Colonic mucosa (tissue), 4 donors: Measurements from ENCODE around the gene ORM2. TPM values are rescaled to one million over a fixed set of nuclear protein-coding genes. Genes with fewer than 3 reads are reported as not detected.

Experiments used
- DNase-seq: peaks from one replicate; pipeline ENCODE4 v3.0.0-alpha.2; 2020
- H3K27ac ChIP-seq: fragments of 200-600 bp; one replicate; pipeline ENCODE4 v1.8.0; 2021
- H3K27me3 ChIP-seq: fragments of 200-600 bp; one replicate; pipeline ENCODE4 v1.8.0; 2021
- H3K36me3 ChIP-seq: fragments of 200-600 bp; one replicate; pipeline ENCODE4 v1.8.0; 2021
- H3K4me1 ChIP-seq: fragments of 200-600 bp; one replicate; pipeline ENCODE4 v1.8.0; 2021; ENCODE audit warnings: mild to moderate bottlenecking
- H3K4me3 ChIP-seq: fragments of 200-600 bp; one replicate; pipeline ENCODE4 v1.8.0; 2021
- H3K9ac ChIP-seq, 2 donors: one replicate each; pipeline ENCODE4 v1.7.0; 2013; ENCODE audit warnings: control low read depth in 2 of 2, low read depth in 2 of 2, low read length in 2 of 2
- H3K9me3 ChIP-seq: fragments of 200-600 bp; one replicate; pipeline ENCODE4 v1.8.0; 2021
- intact Hi-C: fragments of 100-400 bp; cut with DNase I; formaldehyde crosslinking; loops from one replicate; pipeline ENCODE4 v1.14.1; 2022
- total RNA-seq, 2 donors: library from RNA; stranded (reverse); fragmentation: NEBNext Ultra II Directional in 1 of 2; extraction: Animal tissue kit (Norgen Biotek cat#: 25700) in 1 of 2; gene quantifications; one replicate each; pipeline ENCODE4 v1.2.1, GENCODE V29; 2021
- TF ChIP-seq, protein P1 (sequence below): fragments of 200-600 bp; IDR thresholded peaks from one replicate; pipeline ENCODE4 v1.8.0; 2022; ENCODE audit warnings: antibody characterized with exemption, mild to moderate bottlenecking
- donor health status: healthy.
- donor health status: DM: no; HTN: no; CAD: no.
- donor health status: DM: no; HTN: no; CAD: no.

The ORM2 gene
- total RNA-seq, 2 donors from 2014 or later = 2.4 TPM; not detected in 1

DNA sequence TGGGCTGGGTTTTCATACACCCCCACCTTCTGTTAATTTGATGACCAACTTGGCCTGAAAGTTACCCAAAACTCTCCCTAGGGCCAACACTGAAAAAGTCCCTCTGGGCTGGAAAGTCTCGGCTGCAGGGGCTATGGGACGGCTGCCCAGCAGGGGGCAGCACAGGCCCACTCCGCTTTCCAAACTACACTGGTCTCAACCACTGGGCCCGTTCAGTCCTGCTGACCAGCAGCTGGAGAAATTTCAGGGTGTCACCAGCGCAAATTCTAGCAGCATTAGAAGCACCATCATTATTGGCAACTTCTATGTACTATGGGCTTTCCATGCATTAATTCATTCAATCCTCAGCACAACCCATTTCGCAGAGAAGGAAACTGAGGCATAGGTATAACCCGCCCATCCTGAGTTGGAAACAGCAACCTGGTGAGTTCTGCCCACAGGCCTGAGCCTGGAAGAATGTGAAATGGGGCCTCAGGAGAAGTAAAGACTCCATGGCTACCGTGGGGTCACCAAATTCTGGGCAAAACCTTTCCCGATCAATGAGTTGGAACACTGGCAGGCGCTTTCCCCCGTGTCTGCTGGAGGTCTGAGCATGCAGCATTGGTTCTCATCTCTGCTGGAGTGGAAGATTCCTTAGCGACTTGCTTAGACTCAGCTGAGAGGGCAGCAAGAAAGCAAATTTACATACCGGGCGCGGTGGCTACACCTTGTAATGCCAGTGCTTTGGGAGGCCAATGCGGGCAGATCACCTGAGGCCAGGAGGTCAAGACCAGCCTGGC is 9.7 kb downstream of the ORM2 start:
- Histone ChIP-seq H3K27me3 (no peaks in the 10 kb centered on the region), H3K9ac (no peak overlapping the region), H3K27ac (no peak overlapping the region), H3K36me3 (peaks cover 21% of the 10 kb centered on the region), H3K4me1 (no peaks in the 10 kb centered on the region), H3K4me3 (no peak overlapping the region), H3K9me3 (no peaks in the 10 kb centered on the region)
- TF ChIP-seq, protein P1, sequence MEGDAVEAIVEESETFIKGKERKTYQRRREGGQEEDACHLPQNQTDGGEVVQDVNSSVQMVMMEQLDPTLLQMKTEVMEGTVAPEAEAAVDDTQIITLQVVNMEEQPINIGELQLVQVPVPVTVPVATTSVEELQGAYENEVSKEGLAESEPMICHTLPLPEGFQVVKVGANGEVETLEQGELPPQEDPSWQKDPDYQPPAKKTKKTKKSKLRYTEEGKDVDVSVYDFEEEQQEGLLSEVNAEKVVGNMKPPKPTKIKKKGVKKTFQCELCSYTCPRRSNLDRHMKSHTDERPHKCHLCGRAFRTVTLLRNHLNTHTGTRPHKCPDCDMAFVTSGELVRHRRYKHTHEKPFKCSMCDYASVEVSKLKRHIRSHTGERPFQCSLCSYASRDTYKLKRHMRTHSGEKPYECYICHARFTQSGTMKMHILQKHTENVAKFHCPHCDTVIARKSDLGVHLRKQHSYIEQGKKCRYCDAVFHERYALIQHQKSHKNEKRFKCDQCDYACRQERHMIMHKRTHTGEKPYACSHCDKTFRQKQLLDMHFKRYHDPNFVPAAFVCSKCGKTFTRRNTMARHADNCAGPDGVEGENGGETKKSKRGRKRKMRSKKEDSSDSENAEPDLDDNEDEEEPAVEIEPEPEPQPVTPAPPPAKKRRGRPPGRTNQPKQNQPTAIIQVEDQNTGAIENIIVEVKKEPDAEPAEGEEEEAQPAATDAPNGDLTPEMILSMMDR = peak; percentile 77
- intact Hi-C loops = no loop called here
- DNase-seq = peak; percentile 44

DNA sequence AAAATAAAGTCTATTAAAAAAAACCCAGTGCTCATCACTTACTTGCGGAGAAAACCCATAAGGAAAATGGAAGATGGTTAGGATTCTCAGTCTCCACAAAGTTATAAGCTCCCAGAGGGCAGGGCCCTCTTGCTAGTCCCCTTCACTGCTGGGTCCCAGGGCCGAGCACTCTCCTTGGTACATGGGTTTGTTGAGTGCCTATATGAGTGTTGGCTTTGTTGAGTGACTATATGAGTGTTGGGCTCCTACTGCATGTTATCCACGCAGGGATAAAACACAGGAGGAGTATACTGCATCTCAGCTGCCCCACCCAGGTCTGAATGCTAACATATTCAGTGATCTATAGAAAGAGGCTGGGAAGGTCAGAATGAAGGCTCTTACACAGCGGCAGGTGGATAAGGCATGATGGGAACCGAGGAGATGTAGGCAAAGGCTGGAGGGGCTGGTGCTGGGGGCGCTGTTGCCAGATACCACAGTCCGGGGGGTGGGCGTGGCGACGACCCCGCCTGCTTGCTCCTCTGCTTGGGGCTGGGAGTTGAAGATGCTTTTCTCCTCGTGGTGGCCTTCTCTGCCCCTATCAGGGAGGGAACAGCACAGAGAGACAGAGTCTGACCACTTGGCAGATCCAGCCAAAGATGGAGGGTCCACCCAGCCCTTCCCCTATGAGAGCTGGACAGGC is 11.6 kb downstream of the ORM2 start:
- no peaks in the 10 kb centered on the region for H3K27me3 ChIP-seq
- no peak overlapping the region for H3K9ac ChIP-seq
- intact Hi-C loops = no loop called here
- H3K36me3 ChIP-seq = peaks cover 24% of the 10 kb centered on the region
- H3K27ac ChIP-seq = no peak overlapping the region
- H3K4me1 ChIP-seq = no peaks in the 10 kb centered on the region
- no peak overlapping the region for H3K4me3 ChIP-seq
- DNase-seq = no peak
- H3K9me3 ChIP-seq = no peaks in the 10 kb centered on the region
- TF ChIP-seq, protein P1 = no peak

DNA sequence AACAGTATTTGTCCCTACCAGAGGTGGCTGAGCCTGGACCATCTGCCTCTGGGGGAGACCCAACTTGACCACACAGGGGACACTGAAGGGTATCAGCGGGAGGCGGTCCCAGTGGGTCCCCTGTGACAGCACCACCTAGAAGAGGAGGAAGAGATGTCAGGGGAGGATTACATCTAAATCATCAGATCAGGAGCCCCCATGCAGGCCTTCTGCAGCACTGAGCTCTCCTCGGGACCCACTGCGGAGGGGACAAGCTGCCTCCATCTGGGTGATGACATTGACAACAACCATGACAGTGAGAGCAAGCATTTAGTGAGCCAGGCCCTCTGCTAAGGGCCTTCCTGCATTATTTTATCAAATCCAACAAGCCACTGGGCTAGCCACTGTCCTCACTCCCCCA is 12.3 kb downstream of the ORM2 start:
- TF ChIP-seq, protein P1 = no peak
- H3K27me3 ChIP-seq = no peaks in the 10 kb centered on the region
- H3K9ac ChIP-seq = no peak overlapping the region
- H3K4me3 ChIP-seq = no peak overlapping the region
- H3K27ac ChIP-seq = no peak overlapping the region
- peaks cover 30% of the 10 kb centered on the region for H3K36me3 ChIP-seq
- no peak for DNase-seq
- H3K4me1 ChIP-seq = no peaks in the 10 kb centered on the region
- no peaks in the 10 kb centered on the region for H3K9me3 ChIP-seq
- intact Hi-C loops = no loop called here

DNA sequence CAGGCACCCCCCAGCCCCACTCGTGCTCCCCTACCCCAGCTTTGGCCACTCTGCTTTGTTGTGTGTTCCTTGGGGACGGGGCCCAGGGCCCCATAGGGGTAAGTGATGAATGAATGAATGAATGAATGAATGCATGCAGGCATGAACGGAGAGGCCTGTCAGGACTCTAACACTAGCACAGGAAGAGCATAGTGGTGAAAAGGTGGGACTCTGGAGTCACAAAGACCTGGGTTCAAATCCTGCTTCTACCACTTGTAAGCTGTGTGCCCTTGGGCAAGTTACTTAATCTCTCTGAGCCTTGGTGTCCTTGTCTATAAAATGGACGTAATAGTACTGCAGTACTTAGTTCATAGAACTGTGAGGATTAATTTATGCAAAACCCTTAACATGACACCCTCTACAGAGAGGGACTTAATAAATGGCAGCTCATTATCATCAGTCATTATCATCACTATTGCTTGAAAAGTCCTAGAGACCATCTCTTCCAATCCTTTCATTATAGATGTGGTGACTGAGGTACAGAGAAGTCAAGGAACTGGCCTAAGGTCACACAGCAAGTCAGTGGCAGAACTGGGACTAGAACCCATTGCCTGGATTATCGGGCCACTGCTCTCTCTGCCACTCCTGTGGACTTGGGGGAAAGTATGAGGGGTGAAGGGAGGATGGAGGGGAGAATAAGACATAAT is 13.2 kb downstream of the ORM2 start:
- Histone ChIP-seq H3K27ac (no peak overlapping the region), H3K27me3 (no peaks in the 10 kb centered on the region), H3K36me3 (peaks cover 31% of the 10 kb centered on the region), H3K4me3 (no peak overlapping the region), H3K9me3 (no peaks in the 10 kb centered on the region), H3K9ac (no peak overlapping the region), H3K4me1 (no peaks in the 10 kb centered on the region)
- TF ChIP-seq, protein P1 = no peak
- intact Hi-C loops = no loop called here
- no peak for DNase-seq

DNA sequence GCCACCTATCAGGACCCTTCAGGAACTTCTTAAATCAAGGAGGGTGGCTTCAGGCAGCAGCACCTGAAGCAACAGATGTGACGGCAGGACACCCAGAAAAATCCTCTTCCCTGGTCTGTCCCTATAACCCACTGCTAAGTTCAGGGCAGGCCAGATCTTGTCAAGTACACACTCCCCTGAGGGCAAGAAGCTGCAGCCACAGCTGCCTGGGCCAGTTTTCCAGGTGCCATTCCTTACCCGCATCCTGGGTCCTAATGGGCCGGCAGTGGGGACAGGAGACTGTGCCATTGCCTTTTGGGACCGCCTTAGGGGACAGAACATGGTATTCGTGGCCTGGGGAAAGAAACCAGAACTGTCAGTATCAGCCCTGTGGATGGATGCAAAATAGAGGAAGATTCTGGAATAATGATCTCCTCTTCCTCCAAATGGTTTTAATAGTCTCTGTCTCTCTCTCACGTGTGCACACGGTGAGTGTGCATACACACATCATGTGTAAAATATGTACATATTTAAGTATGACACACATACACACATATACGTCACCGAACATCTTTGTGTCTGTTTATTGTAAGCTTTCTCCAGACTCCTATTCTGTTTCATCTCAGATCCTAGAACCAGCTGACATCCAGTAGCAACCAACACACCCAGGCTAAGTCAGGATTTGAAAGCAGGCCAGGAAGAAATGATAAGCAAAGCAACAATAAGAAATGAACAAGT is 14.0 kb downstream of the ORM2 start:
- Histone ChIP-seq H3K9me3 (no peaks in the 10 kb centered on the region), H3K36me3 (peaks cover 28% of the 10 kb centered on the region), H3K27me3 (no peaks in the 10 kb centered on the region), H3K27ac (no peak overlapping the region), H3K4me3 (no peak overlapping the region), H3K4me1 (no peaks in the 10 kb centered on the region), H3K9ac (no peak overlapping the region)
- TF ChIP-seq, protein P1 = no peak
- no peak for DNase-seq
- intact Hi-C loops = no loop called here
